ENCODE results near the gene MRPS2. TPM values are rescaled to one million over a fixed set of nuclear protein-coding genes. Genes with fewer than 3 reads are reported as not detected.

MRPS2 gene
- total and polyA plus RNA-seq, 10 donors, result 19.2 to 40.6 (median 30.5) TPM

DNA sequence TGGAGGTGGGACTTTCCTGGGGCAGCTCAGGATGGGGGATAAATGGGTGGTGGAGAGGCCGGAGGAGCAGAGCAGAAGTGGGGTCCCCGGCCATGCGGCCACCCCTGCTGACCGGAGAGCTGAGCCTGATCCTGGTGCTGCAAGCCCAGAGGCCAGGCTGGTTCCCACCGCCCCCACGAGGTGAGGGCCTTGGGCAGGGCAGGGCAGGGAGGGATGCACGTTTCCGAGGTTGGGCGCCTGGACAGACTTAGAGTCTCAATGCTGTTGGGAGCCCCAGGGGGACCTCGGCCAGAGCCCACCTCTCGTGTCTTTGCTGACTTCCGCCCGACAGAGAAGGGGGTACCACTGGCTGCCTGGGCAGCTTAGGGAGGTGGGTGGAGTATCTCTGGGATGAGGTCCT, 51.0 kb downstream of the MRPS2 start:
- intact Hi-C loops (cut with DNase I; ENCODE audit: low total_unique reads), result no loop called here
- no peak overlapping the region for H3K27ac ChIP-seq
- H3K27me3 ChIP-seq (replicated peaks in 1 of 7), result peaks cover 0 to 11% (median 0%) of the 10 kb centered on the region in 7 donors
- H3K4me3 ChIP-seq, result no peak overlapping the region
- H3K9me3 ChIP-seq, result no peaks in the 10 kb centered on the region
- 88 to 96% (median 91%) methylated on average over 10 to 13 of the region's 13 CpGs for WGBS, 5 donors
- no peaks in the 10 kb centered on the region for H3K36me3 ChIP-seq
- TF ChIP-seq POLR2A (IDR thresholded peaks at IDR 0.05), result no peak
- TF ChIP-seq POLR2AphosphoS5 (IDR thresholded peaks at IDR 0.05), result no peak
- TF ChIP-seq, protein P1, sequence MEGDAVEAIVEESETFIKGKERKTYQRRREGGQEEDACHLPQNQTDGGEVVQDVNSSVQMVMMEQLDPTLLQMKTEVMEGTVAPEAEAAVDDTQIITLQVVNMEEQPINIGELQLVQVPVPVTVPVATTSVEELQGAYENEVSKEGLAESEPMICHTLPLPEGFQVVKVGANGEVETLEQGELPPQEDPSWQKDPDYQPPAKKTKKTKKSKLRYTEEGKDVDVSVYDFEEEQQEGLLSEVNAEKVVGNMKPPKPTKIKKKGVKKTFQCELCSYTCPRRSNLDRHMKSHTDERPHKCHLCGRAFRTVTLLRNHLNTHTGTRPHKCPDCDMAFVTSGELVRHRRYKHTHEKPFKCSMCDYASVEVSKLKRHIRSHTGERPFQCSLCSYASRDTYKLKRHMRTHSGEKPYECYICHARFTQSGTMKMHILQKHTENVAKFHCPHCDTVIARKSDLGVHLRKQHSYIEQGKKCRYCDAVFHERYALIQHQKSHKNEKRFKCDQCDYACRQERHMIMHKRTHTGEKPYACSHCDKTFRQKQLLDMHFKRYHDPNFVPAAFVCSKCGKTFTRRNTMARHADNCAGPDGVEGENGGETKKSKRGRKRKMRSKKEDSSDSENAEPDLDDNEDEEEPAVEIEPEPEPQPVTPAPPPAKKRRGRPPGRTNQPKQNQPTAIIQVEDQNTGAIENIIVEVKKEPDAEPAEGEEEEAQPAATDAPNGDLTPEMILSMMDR (IDR thresholded peaks at IDR 0.05 in 8 of 11, conservative IDR thresholded peaks at IDR 0.05 in 3 of 11), result no peak
- no peak for DNase-seq
- H3K4me1 ChIP-seq, result no peaks in the 10 kb centered on the region

DNA sequence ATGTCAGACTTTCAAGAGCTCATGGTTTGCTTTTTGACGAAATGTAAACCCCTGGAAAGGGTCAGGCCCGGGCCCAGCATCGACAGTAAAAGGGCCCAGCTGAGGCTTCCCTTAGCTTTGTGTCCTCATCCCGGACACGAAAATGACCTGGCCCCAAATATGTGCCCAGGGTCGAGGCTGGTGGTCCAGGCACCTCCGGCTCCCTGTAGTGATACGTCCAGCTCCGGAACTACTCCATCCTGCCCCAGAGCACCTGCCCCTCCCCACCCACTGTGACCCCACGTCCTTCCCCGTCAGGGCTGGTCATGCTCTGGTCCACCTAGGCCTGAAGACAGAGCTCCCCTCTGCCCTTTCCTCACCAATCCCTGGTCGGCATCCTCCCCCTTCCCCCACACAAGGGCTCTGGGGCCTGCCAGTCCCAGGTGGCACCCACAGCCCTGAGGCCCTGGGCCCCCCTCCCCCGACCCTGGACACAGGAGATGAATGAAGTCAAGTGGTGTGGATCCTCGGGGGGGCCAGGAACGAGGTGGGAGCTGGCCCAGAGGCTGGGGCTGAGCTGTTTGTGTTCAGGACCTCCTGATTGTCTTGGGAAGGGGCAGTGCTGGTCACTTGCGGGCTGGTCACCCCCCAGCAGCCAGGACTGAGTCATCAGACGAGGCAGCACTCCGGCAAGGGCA, 51.7 kb downstream of the MRPS2 start:
- no peak for DNase-seq
- H3K9me3 ChIP-seq, result no peaks in the 10 kb centered on the region
- H3K27me3 ChIP-seq (replicated peaks in 1 of 7), result peaks cover 0 to 11% (median 0%) of the 10 kb centered on the region in 7 donors
- no peak overlapping the region for H3K27ac ChIP-seq
- H3K4me1 ChIP-seq, result no peaks in the 10 kb centered on the region
- intact Hi-C loops (cut with DNase I; ENCODE audit: low total_unique reads), result no loop called here
- no peak overlapping the region for H3K4me3 ChIP-seq
- WGBS, 5 donors, result 78 to 87% (median 83%) methylated on average over 12 to 18 of the region's 18 CpGs
- TF ChIP-seq POLR2AphosphoS5 (IDR thresholded peaks at IDR 0.05), result no peak
- no peaks in the 10 kb centered on the region for H3K36me3 ChIP-seq

DNA sequence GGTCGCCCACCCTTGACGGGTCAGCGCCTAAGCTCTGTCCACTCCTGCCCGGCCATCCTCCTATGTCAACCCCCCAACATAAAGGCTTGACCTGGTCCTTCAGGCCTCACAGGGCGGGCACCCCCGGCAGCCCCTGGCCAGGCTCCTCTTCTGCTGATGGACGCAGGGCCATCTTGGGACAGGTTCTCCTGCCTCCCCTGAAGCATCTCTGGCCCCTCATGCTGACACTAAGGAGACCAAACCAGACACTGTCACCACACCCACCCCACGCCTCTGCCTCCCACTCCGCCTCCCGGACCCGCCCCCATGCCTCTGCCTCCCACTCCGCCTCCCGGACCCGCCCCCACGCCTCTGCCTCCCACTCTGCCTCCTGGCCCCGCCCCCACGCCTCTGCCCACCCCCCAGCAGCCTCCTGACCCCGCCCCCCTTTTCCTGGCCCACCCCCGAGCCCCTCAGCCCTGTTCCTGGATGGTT, 52.3 kb downstream of the MRPS2 start:
- intact Hi-C loops (cut with DNase I; ENCODE audit: low total_unique reads), result no loop called here
- 77 to 91% (median 84%) methylated on average over 17 to 19 of the region's 19 CpGs for WGBS, 5 donors

More for the DNA sequence above, 52.3 kb downstream of the MRPS2 start:
- H3K4me3 ChIP-seq, result no peak overlapping the region
- H3K9me3 ChIP-seq, result no peaks in the 10 kb centered on the region
- no peak overlapping the region for H3K27ac ChIP-seq
- no peaks in the 10 kb centered on the region for H3K4me1 ChIP-seq
- DNase-seq, result no peak
- H3K27me3 ChIP-seq (replicated peaks in 1 of 7), result peaks cover 0 to 6% (median 0%) of the 10 kb centered on the region in 7 donors
- no peaks in the 10 kb centered on the region for H3K36me3 ChIP-seq
- no peak for TF ChIP-seq POLR2AphosphoS5 (IDR thresholded peaks at IDR 0.05)
- TF ChIP-seq, protein P1 (IDR thresholded peaks at IDR 0.05 in 8 of 11, conservative IDR thresholded peaks at IDR 0.05 in 3 of 11), result no peak
- TF ChIP-seq POLR2A (IDR thresholded peaks at IDR 0.05), result no peak

Other genes starting within 250 kb of the MRPS2 start
- gene PPP1R26, start 20.9 kb upstream of the MRPS2 start, total RNA-seq, result 10 to 100 TPM in 2 of 7 donors, 1 to 10 TPM in 5; 6.7 to 18.7 (median 9.7) TPM
- gene PPP1R26, start 20.9 kb upstream of the MRPS2 start, polyA plus RNA-seq, result 1 to 10 TPM; 1.8 to 4.5 (median 2.3) TPM
- not detected for gene LCN1, start 20.8 kb downstream of the MRPS2 start, total RNA-seq
- gene LCN1, start 20.8 kb downstream of the MRPS2 start, polyA plus RNA-seq, result under 1 TPM in 1 of 3 donors, not detected in 2; 0.09 TPM
- gene OBP2A, start 45.4 kb downstream of the MRPS2 start, total RNA-seq, result under 1 TPM in 1 of 7 donors, not detected in 6; 0.40 TPM
- gene OBP2A, start 45.4 kb downstream of the MRPS2 start, polyA plus RNA-seq, result not detected
- gene PAEP, start 61.1 kb downstream of the MRPS2 start, total RNA-seq, result not detected
- not detected for gene PAEP, start 61.1 kb downstream of the MRPS2 start, polyA plus RNA-seq
- gene GLT6D1, start 138.9 kb downstream of the MRPS2 start, total RNA-seq, result not detected
- not detected for gene GLT6D1, start 138.9 kb downstream of the MRPS2 start, polyA plus RNA-seq
- not detected for gene LCN9, start 162.6 kb downstream of the MRPS2 start, total RNA-seq
- gene LCN9, start 162.6 kb downstream of the MRPS2 start, polyA plus RNA-seq, result not detected
- gene SOHLH1, start 198.8 kb downstream of the MRPS2 start, total RNA-seq, result not detected
- under 1 TPM in 2 of 3 donors, not detected in 1; 0.07 to 0.10 TPM for gene SOHLH1, start 198.8 kb downstream of the MRPS2 start, polyA plus RNA-seq
- 10 to 100 TPM in 6 of 7 donors, 1 to 10 TPM in 1; 8.3 to 41.5 (median 27.0) TPM for gene KCNT1, start 201.5 kb downstream of the MRPS2 start, total RNA-seq
- 10 to 100 TPM in 1 of 3 donors, 1 to 10 TPM in 2; 1.0 to 18.4 (median 5.6) TPM for gene KCNT1, start 201.5 kb downstream of the MRPS2 start, polyA plus RNA-seq

Measured in spleen (tissue), 11 donors.